NOMO-1 treated with DMSO at 0.1 percent for 48 hours (cell line): ENCODE results near the gene TM2D1.
"Not testable (repeated sequence)": the region's sequence is repeated elsewhere in the genome, so short reads cannot be mapped to it uniquely, and the experiment has no call there.

Source experiments
- DNase-seq: peaks from one replicate; lab custom pipeline; 2025; ENCODE audit not compliant: unreplicated experiment; lab: John Stamatoyannopoulos, UW

The TM2D1 gene

GRCh38 chr1:61724813-61725694, at the start of gene TM2D1:
TSS of gene TM2D1 (minus strand) at chr1:61725141. CDS start at chr1:61725120, 21 bp downstream.
- peak; percentile 90 for DNase-seq

GRCh38 chr1:61770131-61770530, 45.2 kb upstream of the TM2D1 start:
- no peak for DNase-seq

- DNase-seq = no peak
These were observed 33.0 kb upstream of the TM2D1 start for GRCh38 chr1:61757950-61758349.

GRCh38 chr1:61756773-61757172, 31.8 kb upstream of the TM2D1 start:
- no peak for DNase-seq

GRCh38 chr1:61754545-61754944, 29.6 kb upstream of the TM2D1 start:
- DNase-seq = no peak

- no peak for DNase-seq
These were observed 29.1 kb upstream of the TM2D1 start for GRCh38 chr1:61753998-61754508.

- DNase-seq = no peak
These were observed 28.0 kb upstream of the TM2D1 start for GRCh38 chr1:61752921-61753389.

- no peak for DNase-seq
These were observed 24.6 kb upstream of the TM2D1 start for GRCh38 chr1:61749574-61749973.

GRCh38 chr1:61748566-61748965, 23.6 kb upstream of the TM2D1 start:
- no peak for DNase-seq

GRCh38 chr1:61746813-61747212, 21.9 kb upstream of the TM2D1 start:
- DNase-seq = no peak

GRCh38 chr1:61743716-61744580, 19.0 kb upstream of the TM2D1 start:
- DNase-seq = no peak

GRCh38 chr1:61743431-61743705, 18.4 kb upstream of the TM2D1 start:
- no peak for DNase-seq

GRCh38 chr1:61742620-61743430, 17.9 kb upstream of the TM2D1 start:
- DNase-seq = no peak

GRCh38 chr1:61741711-61742619, 17.0 kb upstream of the TM2D1 start, which contains the start of gene PATJ:
TSS of gene PATJ (plus strand) at chr1:61742480. CDS start at chr1:61762893, 20,413 bp downstream.
- DNase-seq = peak; percentile 9

- DNase-seq = peak; percentile 12
These were observed 16.1 kb upstream of the TM2D1 start for GRCh38 chr1:61740751-61741700.

GRCh38 chr1:61732726-61733125, 7.8 kb upstream of the TM2D1 start:
- no peak for DNase-seq

- not testable (repeated sequence) for DNase-seq
These were observed 5.7 kb upstream of the TM2D1 start for GRCh38 chr1:61730679-61731078.

- DNase-seq = no peak
These were observed 2.6 kb upstream of the TM2D1 start for GRCh38 chr1:61727544-61727943.

GRCh38 chr1:61724506-61724812, 482 bp downstream of the TM2D1 start:
- DNase-seq = peak; percentile 31
